Motor neuron (in vitro differentiated cells): ENCODE data around the gene KSR2. TPM values are rescaled to one million over a fixed set of nuclear protein-coding genes. Genes with fewer than 3 reads are reported as not detected.

Experiments used
- ATAC-seq, 8 experiments: fragments of 200-7000 bp; cut with Tn5 transposase; replicated peaks in 6 of 8; 2 replicates each; pipeline ENCODE4 v1.8.0; 2021; ENCODE audit warnings: mild to moderate bottlenecking in 8 of 8, moderate library complexity in 8 of 8
- H3K27ac ChIP-seq, 2 donors: fragments of 250-450 bp; sonication (Bioruptor Pico); 2 replicates each; pipeline ENCODE4 v1.9.0; 2021; ENCODE audit warnings: antibody characterized with exemption in 2 of 2, mild to moderate bottlenecking in 2 of 2, moderate library complexity in 1 of 2
- H3K4me1 ChIP-seq, 2 donors: fragments of 250-450 bp; sonication (Bioruptor Pico); replicated peaks in 1 of 2; 2 replicates each; pipeline ENCODE4 v1.6.1; 2021; ENCODE audit warnings: antibody characterized with exemption in 2 of 2, mild to moderate bottlenecking in 2 of 2, moderate library complexity in 1 of 2
- H3K4me3 ChIP-seq, 5 donors: fragments of 250-450 bp; sonication (Bioruptor Pico); 2 replicates each; pipeline ENCODE4 v1.9.0; 2021; ENCODE audit warnings: antibody characterized with exemption in 5 of 5, mild to moderate bottlenecking in 5 of 5, moderate library complexity in 4 of 5
- WGBS, 10 experiments: fragments of 450-650 bp; shearing (Covaris generic); methylation state at CpG; one replicate each; pipeline ENCODE4 v1.0.0; 2022; 5-methylcytosine and 5-hydroxymethylcytosine counted together
- in situ Hi-C, 9 experiments: fragments of 400-800 bp; cut with MboI; loops; one replicate each; pipeline ENCODE4 v1.15.0; 2021; ENCODE audit warnings: low sequenced_read_pairs in 9 of 9, low pct_unique_long_range_greater_than_20kb in 2 of 9; ENCODE audit not compliant: unreplicated experiment in 9 of 9
- total RNA-seq, 8 experiments: library from RNA; unstranded; fragments of 300-600 nt; gene quantifications; 2 replicates each; pipeline versions ENCODE4 v1.2.3 to v1.2.4, GENCODE V29; 2022

KSR2 gene
- total RNA-seq, 8 experiments from 2014 or later, result 0.09 to 2.3 (median 1.0) TPM

GRCh38 chr12:117551665-117552064 is 417.1 kb downstream of the KSR2 start:
- WGBS, 10 experiments, result 3 to 76% (median 43%) methylated on average over 2 to 4 of the region's 4 CpGs; no CpG with 5 or more reads in 5 of the 10 experiments
- peaks cover 0 to 4% of the 10 kb centered on the region in 2 donors for H3K4me1 ChIP-seq
- in situ Hi-C loops, result no loop called here
- ATAC-seq, result no peak
- H3K27ac ChIP-seq, result no peak overlapping the region
- no peak overlapping the region for H3K4me3 ChIP-seq

- no peak for ATAC-seq
- in situ Hi-C loops, result no loop called here
- Histone ChIP-seq H3K27ac (no peak overlapping the region), H3K4me1 (peaks cover 0 to 4% of the 10 kb centered on the region in 2 donors), H3K4me3 (no peak overlapping the region)
Observed at GRCh38 chr12:117547209-117547608, 421.6 kb downstream of the KSR2 start.

DNA sequence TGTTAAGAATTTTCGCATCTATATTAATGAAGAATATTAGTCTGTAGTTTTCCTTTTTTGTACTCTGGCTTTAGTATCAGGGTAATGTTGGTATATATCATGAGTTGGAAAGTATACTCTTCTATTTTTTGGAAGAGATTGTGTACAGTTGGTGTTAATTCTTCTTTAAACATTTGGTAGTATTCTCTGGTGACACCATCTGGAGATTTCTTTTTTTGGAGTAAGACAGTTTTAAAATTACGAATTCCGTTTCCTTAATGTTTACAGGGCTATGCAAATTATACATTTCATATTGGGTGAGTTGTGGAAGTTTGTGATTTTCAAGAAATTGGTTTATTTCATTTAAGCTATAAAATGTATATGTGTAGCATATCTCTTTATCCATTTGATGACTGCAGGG is 423.6 kb downstream of the KSR2 start:
- in situ Hi-C loops, result no loop called here
- WGBS, 10 experiments, result 10 to 100% (median 77%) methylated on average over 1 to 3 of the region's 3 CpGs
- no peak overlapping the region for H3K4me3 ChIP-seq
- no peaks in the 10 kb centered on the region for H3K4me1 ChIP-seq
- H3K27ac ChIP-seq, result no peak overlapping the region
- no peak for ATAC-seq

GRCh38 chr12:117540011-117540410 is 428.8 kb downstream of the KSR2 start:
- no peak overlapping the region for H3K27ac ChIP-seq
- no peak for ATAC-seq
- WGBS, 10 experiments, result 0 to 93% (median 60%) methylated on average over 1 to 3 of the region's 5 CpGs; no CpG with 5 or more reads in 5 of the 10 experiments
- in situ Hi-C loops, result no loop called here
- no peaks in the 10 kb centered on the region for H3K4me1 ChIP-seq
- H3K4me3 ChIP-seq, result no peak overlapping the region

- H3K27ac ChIP-seq, result no peak overlapping the region
- WGBS, 10 experiments, result 0 to 75% (median 73%) methylated on average over 1 of the region's 1 CpG; no CpG with 5 or more reads in 6 of the 10 experiments
- in situ Hi-C loops, result no loop called here
- no peak overlapping the region for H3K4me3 ChIP-seq
- no peak for ATAC-seq
- H3K4me1 ChIP-seq, result no peaks in the 10 kb centered on the region
Observed at GRCh38 chr12:117538926-117539325, 429.9 kb downstream of the KSR2 start.

- no peaks in the 10 kb centered on the region for H3K4me1 ChIP-seq
- in situ Hi-C loops, result no loop called here
- no peak overlapping the region for H3K27ac ChIP-seq
- ATAC-seq, result no peak
- WGBS, 10 experiments, result 60 to 89% (median 82%) methylated on average over 1 to 7 of the region's 8 CpGs; no CpG with 5 or more reads in 5 of the 10 experiments
- no peak overlapping the region for H3K4me3 ChIP-seq
Observed at GRCh38 chr12:117538032-117538690, 430.6 kb downstream of the KSR2 start.

DNA sequence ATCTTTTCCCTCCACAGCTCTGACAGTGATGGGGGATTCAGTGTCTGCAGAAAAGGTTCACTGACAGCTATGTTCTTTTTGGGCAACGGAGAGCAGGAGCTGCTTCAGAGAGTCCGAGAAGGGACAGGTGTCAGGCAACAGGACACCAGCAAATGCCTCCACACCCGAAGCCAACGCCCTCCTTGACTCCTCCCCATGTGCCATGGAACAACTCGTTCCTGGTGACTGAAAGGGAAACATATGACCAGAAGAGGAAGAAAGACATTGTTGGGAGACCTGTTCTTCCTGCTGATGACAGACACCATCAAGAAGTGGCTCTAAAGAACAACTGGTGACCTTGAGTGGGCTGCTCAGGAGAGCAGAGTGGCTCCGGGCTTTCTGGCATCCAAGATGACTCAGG is 435.1 kb downstream of the KSR2 start:
- ATAC-seq, result no peak
- Histone ChIP-seq H3K4me1 (no peaks in the 10 kb centered on the region), H3K4me3 (no peak overlapping the region), H3K27ac (no peak overlapping the region)
- WGBS, 10 experiments, result 0 to 80% (median 60%) methylated on average over 1 to 6 of the region's 6 CpGs; no CpG with 5 or more reads in 5 of the 10 experiments
- in situ Hi-C loops, result no loop called here

- 0 to 94% (median 54%) methylated on average over 2 of the region's 10 CpGs; no CpG with 5 or more reads in 6 of the 10 experiments for WGBS, 10 experiments
- no peak for ATAC-seq
- Histone ChIP-seq H3K27ac (no peak overlapping the region), H3K4me1 (peaks cover 11 to 12% of the 10 kb centered on the region in 2 donors), H3K4me3 (no peak overlapping the region)
- in situ Hi-C loops, result no loop called here
Observed at GRCh38 chr12:117530796-117531195, 438.0 kb downstream of the KSR2 start.

GRCh38 chr12:117528538-117528937 is 440.3 kb downstream of the KSR2 start:
- WGBS, 10 experiments, result 14 to 100% (median 68%) methylated on average over 1 to 7 of the region's 7 CpGs
- peaks cover 15% of the 10 kb centered on the region in 2 donors for H3K4me1 ChIP-seq
- ATAC-seq, result no peak
- in situ Hi-C loops, result no loop called here
- H3K4me3 ChIP-seq, result no peak overlapping the region
- no peak overlapping the region for H3K27ac ChIP-seq

- WGBS, 10 experiments, result 0 to 100% (median 80%) methylated on average over 2 to 3 of the region's 4 CpGs; no CpG with 5 or more reads in 4 of the 10 experiments
- no peak for ATAC-seq
- in situ Hi-C loops, result no loop called here
- Histone ChIP-seq H3K4me3 (no peak overlapping the region), H3K27ac (no peak overlapping the region), H3K4me1 (peaks cover 15% of the 10 kb centered on the region in 2 donors)
Observed at GRCh38 chr12:117527479-117527855, 441.3 kb downstream of the KSR2 start.

GRCh38 chr12:117526757-117527478 is 441.9 kb downstream of the KSR2 start:
- no peak overlapping the region for H3K27ac ChIP-seq
- in situ Hi-C loops, result no loop called here
- peak in 5 of 8 experiments; percentile 53 to 95 (median 84) for ATAC-seq
- H3K4me1 ChIP-seq, result peaks cover 15% of the 10 kb centered on the region in 2 donors
- no peak overlapping the region for H3K4me3 ChIP-seq
- WGBS, 10 experiments, result 24 to 73% (median 46%) methylated on average over 1 to 8 of the region's 14 CpGs; no CpG with 5 or more reads in 2 of the 10 experiments

- Histone ChIP-seq H3K4me3 (no peak overlapping the region), H3K27ac (no peak overlapping the region), H3K4me1 (peaks cover 15% of the 10 kb centered on the region in 2 donors)
- in situ Hi-C loops, result no loop called here
- ATAC-seq, result peak in 3 of 8 experiments; percentile 38 to 46 (median 40)
- 0 to 20% (median 15%) methylated on average over 1 to 4 of the region's 4 CpGs; no CpG with 5 or more reads in 6 of the 10 experiments for WGBS, 10 experiments
Observed at GRCh38 chr12:117525766-117526165, 443.0 kb downstream of the KSR2 start.

- 40 to 100% (median 89%) methylated on average over 2 to 8 of the region's 17 CpGs; no CpG with 5 or more reads in 4 of the 10 experiments for WGBS, 10 experiments
- in situ Hi-C loops, result no loop called here
- no peak for ATAC-seq
- Histone ChIP-seq H3K27ac (no peak overlapping the region), H3K4me1 (peaks cover 15% of the 10 kb centered on the region in 2 donors), H3K4me3 (no peak overlapping the region)
Observed at GRCh38 chr12:117524806-117525205, 444.0 kb downstream of the KSR2 start.
